Stimulated activated CD4-positive, alpha-beta T cell treated with anti-CD3 and anti-CD28 coated beads, Interleukin-4, amount 100 ng/mL, for 48 hours (primary cell): ENCODE results near the gene ANKRD44.
A peak's percentile ranks its signal among the peaks of the same experiment; 100 is the strongest.

Source experiments
- DNase-seq, 2 donors: peaks; one replicate each; pipeline ENCODE4 v3.0.0-alpha.2; 2020; ENCODE audit warnings: low read depth in 2 of 2

Gene ANKRD44

DNA sequence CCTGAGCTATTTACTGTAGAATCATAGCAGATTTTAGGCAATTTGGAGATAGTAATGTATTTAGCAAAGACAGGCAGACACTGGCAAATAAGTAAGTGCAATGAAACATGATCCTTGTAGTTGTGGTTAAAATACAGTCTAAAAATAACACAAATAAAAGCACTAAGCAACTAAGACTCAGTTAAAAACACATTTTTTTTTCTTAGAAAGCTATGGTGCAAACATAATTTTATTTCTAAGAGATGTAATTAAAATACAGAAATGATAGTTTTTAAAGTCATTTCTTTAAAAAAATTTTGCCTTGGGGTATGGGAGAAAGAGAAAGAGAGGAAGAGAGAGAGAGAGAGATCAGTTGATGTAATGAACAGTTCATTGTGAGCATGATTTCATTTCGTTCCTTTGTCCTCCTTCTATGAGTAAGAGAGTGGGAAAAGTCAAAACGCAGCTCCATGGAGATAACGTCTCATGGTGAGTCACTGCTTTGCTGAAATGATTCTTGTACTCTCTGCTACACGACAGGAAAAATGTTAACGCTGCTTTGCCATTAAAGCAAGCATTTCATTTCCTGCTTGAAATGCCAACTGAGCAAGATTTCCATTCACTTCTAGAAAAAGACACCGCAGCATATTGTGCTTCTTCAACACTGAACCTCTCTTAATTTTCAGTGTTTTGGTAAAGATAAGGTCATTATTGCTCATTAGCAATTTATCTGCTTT is 322.8 kb downstream of the ANKRD44 start:
- peak in 1 of 2 donors; percentile 14 for DNase-seq

DNA sequence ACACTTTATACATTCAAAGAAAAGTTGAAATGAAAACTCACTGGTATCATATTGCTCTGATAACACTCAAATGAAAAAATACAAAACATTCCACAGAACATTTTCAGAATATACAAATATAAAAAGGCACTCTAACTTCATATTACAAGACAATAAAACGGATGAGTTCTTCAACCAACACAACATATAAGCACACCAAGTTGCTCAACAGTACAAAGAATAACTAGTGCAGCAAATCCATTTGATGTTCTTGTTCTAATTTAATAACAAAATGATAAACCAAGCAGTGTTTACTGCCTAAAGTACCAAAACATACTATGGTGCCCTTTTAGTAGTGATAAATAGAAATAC is 323.3 kb downstream of the ANKRD44 start:
- DNase-seq, result no peak

DNA sequence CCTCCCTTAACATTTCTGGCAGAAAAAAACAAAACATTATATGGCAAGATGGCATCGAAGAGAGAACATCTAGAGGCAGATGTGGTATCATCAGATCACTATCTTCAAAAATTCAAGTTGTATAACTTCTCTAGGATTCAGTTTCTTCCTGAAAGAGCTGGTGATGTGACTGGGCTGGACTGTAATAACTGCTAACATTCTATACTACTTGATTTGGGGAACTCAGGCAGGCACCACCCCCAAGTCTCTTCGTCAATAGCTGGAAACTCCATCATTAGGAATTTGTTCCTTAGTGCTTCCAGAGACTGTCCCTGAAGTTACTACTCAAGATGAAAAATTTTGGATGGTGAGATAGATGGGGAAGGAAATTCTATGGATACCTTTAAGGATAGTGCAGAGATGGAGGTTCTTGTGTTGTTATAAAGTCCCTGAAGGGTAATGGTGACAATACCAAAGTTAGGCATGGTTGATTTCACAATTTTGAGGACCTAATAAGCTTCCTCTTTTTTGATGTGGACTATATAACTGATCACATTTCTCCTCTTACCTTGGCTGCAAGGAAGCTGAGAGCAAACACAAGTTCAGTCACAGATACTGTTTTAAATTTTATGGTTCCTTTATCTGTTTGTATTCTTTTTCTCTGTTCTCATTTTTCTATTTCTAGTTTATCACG is 324.9 kb downstream of the ANKRD44 start:
- DNase-seq, result no peak

DNA sequence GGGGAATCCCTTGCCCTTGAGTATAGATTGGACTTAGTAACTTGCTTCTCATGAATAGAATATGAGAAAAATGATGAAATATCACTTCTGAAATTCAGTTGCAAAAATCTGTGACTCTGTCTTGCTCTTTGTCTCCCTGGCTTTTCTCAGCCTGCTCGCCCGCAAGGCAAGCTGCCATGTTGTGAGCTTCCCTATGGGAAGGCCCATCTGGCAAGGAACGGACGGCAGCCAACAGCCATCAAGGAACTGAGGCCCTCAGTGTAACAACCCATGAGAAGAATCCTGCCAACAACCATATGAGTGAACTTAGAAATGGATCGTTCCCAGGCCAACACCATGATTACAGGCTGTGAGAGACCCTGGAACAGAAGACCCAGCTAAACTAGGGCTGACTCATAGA is 325.7 kb downstream of the ANKRD44 start:
- DNase-seq, result no peak

GRCh38 chr2:196983934-196984333 is 326.6 kb downstream of the ANKRD44 start:
- no peak for DNase-seq

GRCh38 chr2:196980473-196980872 is 330.1 kb downstream of the ANKRD44 start:
- DNase-seq, result no peak

GRCh38 chr2:196980001-196980400 is 330.6 kb downstream of the ANKRD44 start:
- DNase-seq, result no peak

DNA sequence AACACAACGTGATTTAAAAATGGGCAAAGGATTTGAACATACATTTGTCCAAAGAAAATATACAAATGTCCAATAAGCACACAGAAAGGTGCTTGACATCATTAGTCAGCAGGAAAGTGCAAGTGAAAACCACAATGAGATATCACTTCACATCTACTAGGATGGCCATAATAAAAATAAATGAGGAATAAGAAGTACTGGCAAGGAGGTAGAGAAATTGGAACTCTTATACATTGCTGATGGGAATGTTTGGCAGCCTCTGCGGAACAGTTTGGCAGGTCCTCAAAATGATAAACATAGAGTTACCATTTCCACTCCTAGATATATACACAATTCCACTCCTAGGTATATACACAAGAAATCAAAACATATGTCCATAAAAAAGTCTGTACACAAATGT is 333.1 kb downstream of the ANKRD44 start:
- no peak for DNase-seq

GRCh38 chr2:196974970-196975369 is 335.6 kb downstream of the ANKRD44 start:
- DNase-seq, result no peak

DNA sequence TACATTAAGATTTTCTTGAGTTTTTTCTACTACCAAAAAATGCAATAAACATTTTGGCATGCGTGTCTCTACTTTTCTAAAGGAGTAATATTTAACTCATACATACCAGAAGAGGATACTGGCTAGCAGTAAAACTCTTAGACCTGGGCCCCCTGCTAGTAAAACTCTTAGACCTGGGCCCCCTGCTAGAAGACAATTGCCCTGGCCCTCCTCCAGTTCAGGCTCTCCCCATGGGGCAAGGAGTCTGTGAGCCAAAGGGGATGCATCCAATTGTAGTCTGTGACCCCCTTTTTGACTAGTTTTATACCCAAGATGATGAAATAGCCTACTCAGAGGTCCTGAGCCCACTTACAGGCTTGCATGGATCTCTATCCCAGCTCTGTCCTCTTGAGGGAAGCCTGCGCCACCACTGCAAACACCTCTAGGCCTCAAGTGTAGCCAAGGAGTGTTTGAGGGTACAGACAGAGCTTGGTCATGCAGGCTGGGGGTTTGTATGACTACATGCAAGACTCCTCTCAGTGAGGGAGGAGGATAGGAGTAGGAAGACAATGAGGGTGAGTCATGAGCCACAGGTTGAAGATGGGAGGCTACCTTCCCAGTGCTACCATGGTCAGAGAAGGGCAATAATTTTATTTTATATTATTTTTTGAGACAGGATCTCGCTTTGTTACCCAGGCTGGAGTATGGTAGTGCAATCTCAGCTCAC is 338.9 kb downstream of the ANKRD44 start:
- no peak for DNase-seq

- DNase-seq, result no peak
Measured at GRCh38 chr2:196970099-196970498, 340.5 kb downstream of the ANKRD44 start.

DNA sequence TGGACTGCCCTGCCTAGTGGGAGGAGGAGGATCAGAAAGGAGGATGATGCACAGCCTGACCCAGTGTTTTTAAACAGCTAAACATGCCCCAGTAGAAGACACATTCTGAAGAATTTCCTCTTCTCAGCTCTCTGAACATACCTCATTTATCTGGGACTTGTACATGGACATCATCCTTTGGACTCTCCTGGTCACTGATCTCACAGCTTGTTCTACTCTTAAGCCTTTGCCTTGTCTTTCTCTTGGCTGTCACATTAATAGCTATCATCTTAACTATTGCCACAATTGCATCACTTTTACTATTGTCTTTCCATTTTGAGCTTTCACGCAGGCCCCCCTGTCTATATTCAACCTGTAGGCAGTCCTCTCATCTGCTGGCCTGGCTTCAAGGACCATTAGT is 342.1 kb downstream of the ANKRD44 start:
- DNase-seq, result no peak

DNA sequence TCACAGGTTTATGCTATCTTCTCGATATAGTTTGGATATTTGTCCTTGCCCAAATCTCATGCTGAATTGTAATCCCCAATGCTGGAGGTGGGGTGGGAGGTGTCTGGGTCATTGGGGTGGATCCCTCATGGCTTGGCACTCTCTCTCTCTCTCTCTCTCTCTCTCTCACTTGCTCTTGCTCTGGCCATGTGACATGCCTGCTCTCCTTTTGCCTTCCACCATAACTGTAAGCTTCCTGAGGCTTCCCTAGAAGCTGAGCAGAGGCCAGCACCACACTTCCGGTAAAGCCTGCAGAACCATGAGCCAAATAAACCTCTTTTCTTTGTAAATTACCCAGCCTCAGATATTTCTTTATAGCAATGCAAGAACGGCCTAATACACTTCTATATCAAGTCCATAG is 342.8 kb downstream of the ANKRD44 start:
- no peak for DNase-seq

DNA sequence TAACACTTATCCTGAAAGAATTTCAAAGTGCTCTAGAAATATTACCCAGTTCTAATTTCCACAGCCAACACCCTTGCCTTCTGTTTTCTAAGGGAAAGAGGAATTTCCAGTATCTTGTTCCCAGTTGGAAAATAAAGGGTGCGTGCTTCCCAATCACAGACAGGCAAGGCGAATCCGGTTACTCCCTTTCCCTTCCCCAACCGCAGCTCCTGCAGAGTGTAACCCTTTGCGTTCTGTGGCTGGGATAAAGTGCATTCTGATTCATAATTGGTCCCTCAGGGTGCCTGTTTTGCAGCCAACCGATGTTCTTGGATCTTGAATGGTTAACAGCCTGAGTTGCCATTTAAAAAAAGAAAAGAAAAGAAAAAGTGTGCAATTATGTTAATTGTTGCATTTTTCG is 343.5 kb downstream of the ANKRD44 start:
- DNase-seq, result no peak

- no peak for DNase-seq
Measured at GRCh38 chr2:196966061-196966460, 344.5 kb downstream of the ANKRD44 start.

DNA sequence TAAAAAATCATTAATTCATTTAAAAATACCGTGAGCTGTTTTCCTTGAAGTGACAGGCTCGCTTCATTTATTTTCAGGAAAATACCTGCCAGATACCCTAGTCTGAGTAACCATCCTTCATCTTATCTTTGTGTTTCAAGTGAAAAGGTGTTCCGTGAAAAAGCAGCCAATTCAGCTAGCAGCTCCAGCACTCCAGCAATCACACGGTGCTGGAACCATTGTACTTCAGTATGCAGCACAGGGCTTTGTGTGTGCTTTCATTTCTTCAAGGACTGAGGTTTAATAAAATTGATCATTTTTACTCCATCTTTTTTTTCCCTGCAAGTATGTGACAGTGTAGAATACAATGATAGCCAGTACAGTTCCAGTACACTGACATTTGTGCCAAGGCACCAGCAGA is 344.9 kb downstream of the ANKRD44 start:
- no peak for DNase-seq

GRCh38 chr2:196963961-196964360 is 346.6 kb downstream of the ANKRD44 start:
- DNase-seq, result no peak

- no peak for DNase-seq
Measured at GRCh38 chr2:196963043-196963442, 347.5 kb downstream of the ANKRD44 start.

DNA sequence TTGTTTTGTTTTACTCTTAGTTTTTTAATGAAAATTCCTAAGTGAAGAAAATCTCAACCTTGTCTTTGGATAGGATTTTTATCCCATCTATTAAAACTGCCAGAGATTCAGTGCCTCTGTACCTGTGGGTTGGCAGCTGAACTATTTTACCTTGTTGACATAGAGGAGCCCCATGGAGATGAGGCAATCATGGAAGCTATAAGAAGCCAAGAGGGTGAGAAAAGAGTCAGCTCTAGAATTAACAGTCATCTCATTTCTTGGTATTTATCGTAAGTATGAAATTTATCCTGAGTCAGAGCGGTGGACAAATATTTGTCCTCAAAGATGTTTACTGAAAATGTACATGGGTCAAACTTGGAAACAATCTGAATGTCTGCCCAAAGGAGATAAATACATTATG is 348.3 kb downstream of the ANKRD44 start:
- DNase-seq, result no peak

GRCh38 chr2:196961889-196962288 is 348.7 kb downstream of the ANKRD44 start:
- DNase-seq, result no peak

- no peak for DNase-seq
Measured at GRCh38 chr2:196959734-196960338, 350.7 kb downstream of the ANKRD44 start.

GRCh38 chr2:196959281-196959680 is 351.3 kb downstream of the ANKRD44 start:
- DNase-seq, result no peak
